ENCODE results near the gene CXCR4. TPM values are rescaled to one million over a fixed set of nuclear protein-coding genes. Genes with fewer than 3 reads are reported as not detected.
A peak's percentile ranks its signal among the peaks of the same experiment; 100 is the strongest.
"Not testable (repeated sequence)": the region's sequence is repeated elsewhere in the genome, so short reads cannot be mapped to it uniquely, and the experiment has no call there.

Gene CXCR4
- total RNA-seq, 2 experiments from 2014 or later, result 202 to 212 TPM

DNA sequence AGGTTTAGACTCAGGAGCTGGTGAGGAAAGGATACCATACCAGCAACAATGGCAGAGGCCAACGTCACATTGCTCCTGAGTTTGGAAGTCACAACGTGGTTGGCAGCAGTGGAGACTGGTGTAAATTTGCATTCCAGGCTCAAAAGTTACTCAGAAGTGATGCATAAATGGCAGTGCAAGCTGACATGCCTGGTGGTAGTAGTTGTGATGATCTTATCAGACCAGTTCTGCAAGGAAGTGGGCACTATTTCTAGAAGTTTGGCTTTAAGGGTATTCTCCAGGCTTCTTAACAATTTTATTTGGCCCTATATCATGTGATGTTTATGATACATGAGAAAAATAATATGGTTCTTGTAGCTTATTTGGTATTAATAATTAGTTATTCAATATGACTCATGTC is 37.8 kb downstream of the CXCR4 start:
- H3K36me3 Mint-ChIP-seq (ENCODE audit: low read depth), result peaks cover 11% of the 10 kb centered on the region
- H3K4me1 Mint-ChIP-seq, result peaks cover 9% of the 10 kb centered on the region
- H3K9me3 Mint-ChIP-seq, result peaks cover 13% of the 10 kb centered on the region
- DNase-seq, result no peak
- ChIA-PET CTCF (interaction anchor here (0.5 to 0.6 kb wide), 2 partner anchors 9 to 145 kb away, joined by 3 to 5 read pairs; no protein-coding TSS in a partner anchor), POLR2A (no interaction called here)
- no peaks in the 10 kb centered on the region for H3K27me3 Mint-ChIP-seq
- no peak overlapping the region for H3K27ac Mint-ChIP-seq
- H3K4me3 Mint-ChIP-seq, result no peak overlapping the region

DNA sequence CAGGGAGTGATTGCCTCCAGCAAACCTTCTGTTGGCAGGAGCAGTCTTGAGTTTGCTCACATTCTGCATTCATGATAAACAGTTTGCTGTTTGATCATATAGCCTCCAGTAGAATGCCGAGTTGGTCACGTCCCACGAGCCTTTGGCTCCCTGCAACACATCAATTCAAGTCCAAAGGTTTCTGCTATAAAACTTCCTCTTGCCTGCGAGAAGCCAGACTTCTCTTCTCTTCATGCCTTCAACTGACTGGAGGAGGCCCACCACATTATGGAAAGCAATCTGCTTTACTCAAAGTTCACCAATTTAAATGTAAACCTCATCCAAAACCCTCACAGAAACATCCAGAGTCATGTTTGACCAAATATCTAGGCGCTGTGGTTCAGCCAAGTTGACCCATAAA is 40.8 kb downstream of the CXCR4 start:
- peaks cover 9% of the 10 kb centered on the region for H3K4me1 Mint-ChIP-seq
- POLR2A ChIA-PET, result no interaction called here
- H3K27ac Mint-ChIP-seq, result no peak overlapping the region
- peaks cover 17% of the 10 kb centered on the region for H3K36me3 Mint-ChIP-seq (ENCODE audit: low read depth)
- H3K4me3 Mint-ChIP-seq, result no peak overlapping the region
- no peak for DNase-seq
- CTCF ChIA-PET, result no interaction called here
- H3K27me3 Mint-ChIP-seq, result no peaks in the 10 kb centered on the region
- H3K9me3 Mint-ChIP-seq, result peaks cover 23% of the 10 kb centered on the region

DNA sequence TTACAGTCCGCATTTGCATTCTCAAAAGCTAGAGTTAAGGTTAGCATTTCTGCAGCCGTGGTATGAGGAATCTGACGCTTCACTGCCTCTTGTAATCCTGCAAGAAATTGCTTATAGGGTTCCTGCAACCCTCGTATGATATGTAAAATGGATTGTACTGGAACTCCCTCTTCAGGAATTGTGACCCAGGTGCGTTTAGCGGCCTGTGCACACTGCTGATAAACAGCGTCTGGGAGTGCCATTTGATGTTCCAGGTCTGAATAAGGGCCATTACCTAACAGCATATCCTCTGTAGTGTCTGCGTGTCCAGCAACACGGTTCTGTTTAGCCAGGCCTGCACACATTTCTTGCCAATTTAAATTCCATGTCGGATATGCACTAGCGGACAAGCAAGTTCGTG is 42.5 kb downstream of the CXCR4 start:
- Mint-ChIP-seq H3K36me3 (ENCODE audit: low read depth) (peaks cover 27% of the 10 kb centered on the region), H3K4me3 (no peak overlapping the region), H3K4me1 (peaks cover 14% of the 10 kb centered on the region), H3K27ac (no peak overlapping the region), H3K27me3 (no peaks in the 10 kb centered on the region), H3K9me3 (peaks cover 28% of the 10 kb centered on the region)
- ChIA-PET POLR2A (no interaction called here), CTCF (interaction anchor here (1.1 kb wide), 1 partner anchor 19 kb away, joined by 3 read pairs; no protein-coding TSS in a partner anchor)
- no peak for DNase-seq

DNA sequence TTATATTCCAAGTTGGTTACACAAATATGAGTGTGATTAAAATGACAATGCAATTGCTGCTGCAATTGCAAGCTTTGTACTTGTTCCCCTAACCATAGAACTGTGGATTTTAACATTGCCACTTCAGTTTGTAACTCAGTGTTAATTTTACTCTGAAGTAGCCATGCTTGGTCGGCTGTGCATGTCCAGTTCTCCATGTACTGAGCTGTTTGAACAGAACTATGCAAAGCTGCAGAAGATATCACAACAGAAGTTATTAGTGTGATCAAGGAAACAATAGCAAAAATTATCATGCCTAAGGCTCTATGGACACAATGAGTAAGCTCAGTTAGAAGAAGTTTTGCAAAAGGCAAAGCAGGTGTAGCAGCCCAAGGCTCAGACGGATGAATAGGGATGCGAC is 45.3 kb downstream of the CXCR4 start:
- DNase-seq, result no peak
- Mint-ChIP-seq H3K27me3 (no peaks in the 10 kb centered on the region), H3K9me3 (peaks cover 20% of the 10 kb centered on the region), H3K4me3 (no peak overlapping the region), H3K36me3 (ENCODE audit: low read depth) (peaks cover 19% of the 10 kb centered on the region), H3K4me1 (peaks cover 23% of the 10 kb centered on the region), H3K27ac (no peak overlapping the region)
- POLR2A ChIA-PET, result interaction anchor here (1.0 to 1.6 kb wide), 2 partner anchors 14 to 16 kb away, joined by 3 read pairs; no protein-coding TSS in a partner anchor
- CTCF ChIA-PET, result no interaction called here

DNA sequence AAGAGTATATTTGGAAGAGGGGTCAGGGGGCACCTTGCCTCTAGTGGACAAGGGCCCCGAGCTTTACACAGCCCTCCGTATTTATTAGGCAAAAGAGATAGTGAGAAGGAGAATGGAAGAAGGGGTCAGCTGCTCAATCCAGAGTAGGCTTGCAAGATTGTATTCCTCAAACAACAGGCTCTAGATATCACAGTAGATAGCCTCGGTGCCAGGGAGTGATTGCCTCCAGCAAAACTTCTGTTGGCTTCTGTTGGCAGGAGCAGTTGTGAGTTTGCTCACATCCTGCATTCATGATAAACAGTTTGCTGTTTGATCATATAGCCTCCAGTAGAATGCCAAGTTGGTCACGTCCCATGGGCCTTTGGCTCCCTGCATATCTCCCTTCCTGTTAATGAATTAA is 46.1 kb downstream of the CXCR4 start:
- Mint-ChIP-seq H3K4me1 (peaks cover 24% of the 10 kb centered on the region), H3K9me3 (peaks cover 20% of the 10 kb centered on the region), H3K36me3 (ENCODE audit: low read depth) (peaks cover 17% of the 10 kb centered on the region)
- H3K27me3 Mint-ChIP-seq, H3K27ac Mint-ChIP-seq, DNase-seq, CTCF ChIA-PET, H3K4me3 Mint-ChIP-seq: not testable (repeated sequence)
- POLR2A ChIA-PET, result interaction anchor here (1.6 kb wide), 1 partner anchor 13 kb away, joined by 3 read pairs; no protein-coding TSS in a partner anchor

DNA sequence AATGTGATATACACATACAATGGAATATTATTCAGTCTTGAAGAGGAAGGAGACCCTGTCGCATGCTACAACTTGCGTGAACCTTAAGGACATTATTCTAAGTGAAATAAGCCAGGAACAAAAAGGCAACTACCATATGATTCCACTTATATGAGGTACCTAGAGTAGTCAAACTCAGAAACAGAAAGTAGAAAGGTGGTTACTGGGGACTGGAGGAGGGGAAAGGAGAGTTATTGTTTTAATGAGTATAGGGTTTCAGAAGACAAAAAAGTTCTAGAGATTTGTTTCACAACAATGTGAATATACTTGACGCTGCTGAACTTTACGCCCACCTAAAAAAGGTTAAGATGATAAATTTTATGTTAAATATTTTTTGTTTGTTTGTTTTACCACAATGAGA is 47.0 kb downstream of the CXCR4 start:
- Mint-ChIP-seq H3K27me3 (no peaks in the 10 kb centered on the region), H3K36me3 (ENCODE audit: low read depth) (peaks cover 17% of the 10 kb centered on the region), H3K4me3 (no peak overlapping the region), H3K9me3 (peaks cover 15% of the 10 kb centered on the region), H3K4me1 (peaks cover 28% of the 10 kb centered on the region), H3K27ac (no peak overlapping the region)
- DNase-seq, result no peak
- POLR2A ChIA-PET, result no interaction called here
- CTCF ChIA-PET, result no interaction called here

DNA sequence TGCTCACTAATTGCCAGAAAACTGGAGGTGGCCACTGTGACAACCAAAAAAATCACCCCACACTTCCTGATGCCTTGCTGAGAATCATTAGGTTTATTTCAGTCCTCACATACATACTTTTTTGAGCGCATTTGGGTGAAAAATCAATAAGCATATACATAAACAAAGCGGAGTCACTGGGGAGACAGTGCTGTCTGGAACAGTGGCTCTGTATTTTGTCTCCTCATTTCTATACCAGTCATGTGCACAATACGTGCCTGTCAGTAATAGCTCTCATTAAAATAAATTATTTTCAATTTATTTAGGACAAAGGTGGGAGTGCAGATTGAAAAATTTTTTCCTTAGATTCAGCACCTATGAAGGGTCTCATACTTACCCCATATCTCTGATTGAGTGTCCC is 48.2 kb downstream of the CXCR4 start:
- H3K4me3 Mint-ChIP-seq, result no peak overlapping the region
- peaks cover 38% of the 10 kb centered on the region for H3K4me1 Mint-ChIP-seq
- ChIA-PET CTCF (no interaction called here), POLR2A (interaction anchor here (1.7 to 3.1 kb wide), 3 partner anchors 12 to 45 kb away, joined by 4 to 32 read pairs (median 7); no protein-coding TSS in a partner anchor)
- peaks cover 17% of the 10 kb centered on the region for H3K36me3 Mint-ChIP-seq (ENCODE audit: low read depth)
- peaks cover 15% of the 10 kb centered on the region for H3K9me3 Mint-ChIP-seq
- H3K27ac Mint-ChIP-seq, result no peak overlapping the region
- no peaks in the 10 kb centered on the region for H3K27me3 Mint-ChIP-seq
- DNase-seq, result no peak

DNA sequence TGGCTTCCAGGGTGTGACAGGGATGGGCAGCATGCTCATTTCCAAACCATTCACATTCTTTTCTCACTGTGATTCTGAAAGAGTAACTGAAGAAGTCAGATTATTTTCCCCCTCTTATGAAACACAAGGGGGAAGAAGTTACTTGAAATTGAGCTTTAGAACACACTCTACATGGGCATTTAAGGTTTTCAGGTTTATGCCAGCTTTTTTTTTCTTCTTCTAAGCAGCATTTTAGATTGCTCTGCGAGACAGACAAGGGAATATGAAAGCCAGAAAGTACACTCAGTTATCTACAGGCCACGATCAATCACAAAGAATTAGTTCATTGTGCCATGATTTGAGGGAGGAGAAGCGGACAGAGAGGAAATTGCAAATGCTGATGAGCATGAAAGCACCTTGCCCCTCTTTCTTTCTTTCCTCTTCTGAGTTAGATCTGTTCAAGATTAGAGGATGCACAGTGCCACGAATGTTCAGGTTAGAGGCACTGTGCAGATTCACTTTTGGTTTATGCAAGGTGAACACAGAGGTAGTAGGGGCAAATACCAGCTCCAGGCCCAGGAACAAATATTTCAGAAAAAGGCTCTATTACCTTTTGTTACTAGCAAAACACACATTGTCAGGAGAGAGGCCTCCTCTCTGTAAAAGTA is 49.2 kb downstream of the CXCR4 start:
- no peak for DNase-seq
- Mint-ChIP-seq H3K4me1 (peaks cover 43% of the 10 kb centered on the region), H3K9me3 (peaks cover 18% of the 10 kb centered on the region), H3K4me3 (peak overlapping the region; percentile 26), H3K27me3 (no peaks in the 10 kb centered on the region), H3K27ac (peak overlapping the region; percentile 68), H3K36me3 (ENCODE audit: low read depth) (peaks cover 18% of the 10 kb centered on the region)
- ChIA-PET CTCF (interaction anchor here (0.6 to 1.2 kb wide), 2 partner anchors 10 to 154 kb away, joined by 3 read pairs; no protein-coding TSS in a partner anchor), POLR2A (interaction anchor here (1.2 to 3.1 kb wide), 7 partner anchors 11 to 355 kb away, joined by 3 to 32 read pairs (median 6); partner anchors contain the start of gene DARS1)

DNA sequence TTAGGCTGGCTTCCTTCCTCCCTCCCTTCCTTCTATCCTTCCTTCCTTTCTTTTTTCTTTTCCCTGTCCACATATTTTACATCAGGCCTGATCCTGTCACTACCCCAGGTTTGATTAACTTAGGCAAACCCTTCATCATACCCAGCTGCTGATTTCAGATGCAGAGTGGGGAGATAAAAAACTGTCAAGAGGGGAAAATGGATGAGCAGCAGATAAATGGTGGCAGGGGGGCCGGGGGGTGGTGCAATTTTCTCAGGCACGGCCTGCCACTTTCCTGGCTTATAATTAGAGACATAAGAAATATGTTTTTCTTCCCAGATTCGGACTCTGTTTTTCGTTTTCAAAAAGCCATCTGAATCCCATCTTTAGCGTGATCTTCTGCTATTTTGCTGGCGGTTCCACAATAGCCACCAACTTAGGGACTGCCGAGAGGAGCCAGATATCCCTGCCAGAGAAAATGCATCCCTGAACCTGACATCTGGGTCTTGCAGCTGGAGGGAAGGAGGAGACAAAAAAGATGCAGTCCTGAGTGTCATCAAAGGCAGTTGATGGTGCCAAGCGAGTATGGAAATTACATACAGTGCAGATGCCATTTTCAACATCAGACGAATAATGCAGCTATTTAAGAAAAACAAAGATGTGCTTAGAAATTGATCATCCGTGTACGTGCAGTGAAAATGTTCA is 49.9 kb downstream of the CXCR4 start:
- Mint-ChIP-seq H3K9me3 (peaks cover 16% of the 10 kb centered on the region), H3K4me1 (peaks cover 43% of the 10 kb centered on the region), H3K36me3 (ENCODE audit: low read depth) (peaks cover 17% of the 10 kb centered on the region), H3K4me3 (no peak overlapping the region), H3K27ac (peak overlapping the region; percentile 68), H3K27me3 (no peaks in the 10 kb centered on the region)
- POLR2A ChIA-PET, result interaction anchor here (1.0 to 3.1 kb wide), 8 partner anchors 10 to 356 kb away, joined by 3 to 32 read pairs (median 5); partner anchors contain the start of gene DARS1
- no peak for DNase-seq
- CTCF ChIA-PET, result interaction anchor here (1.2 to 1.5 kb wide), 2 partner anchors 10 to 11 kb away, joined by 3 to 5 read pairs; no protein-coding TSS in a partner anchor

DNA sequence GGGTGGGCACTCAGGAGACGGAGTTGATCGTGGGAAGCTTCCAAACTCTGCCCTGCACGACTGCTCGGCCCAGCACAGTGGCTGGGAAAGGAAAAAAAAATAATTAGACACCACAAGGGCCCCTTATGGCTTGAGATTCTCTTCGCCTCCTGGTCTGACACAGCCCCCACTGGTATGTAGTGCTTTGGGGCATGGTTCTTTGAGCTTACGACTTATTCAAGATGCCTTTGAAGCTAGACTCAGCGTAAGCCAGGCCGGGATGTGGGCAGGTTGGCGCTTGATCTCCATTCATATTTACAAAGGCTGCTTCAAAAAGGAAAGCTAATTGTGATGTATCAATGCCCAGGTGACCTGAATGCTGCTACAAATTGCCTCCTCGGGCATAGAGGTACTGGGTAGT is 50.5 kb downstream of the CXCR4 start:
- no peaks in the 10 kb centered on the region for H3K27me3 Mint-ChIP-seq
- no peak overlapping the region for H3K27ac Mint-ChIP-seq
- DNase-seq, result no peak
- no peak overlapping the region for H3K4me3 Mint-ChIP-seq
- peaks cover 13% of the 10 kb centered on the region for H3K9me3 Mint-ChIP-seq
- ChIA-PET POLR2A (interaction anchor here (1.0 to 3.1 kb wide), 5 partner anchors 10 to 85 kb away, joined by 3 to 32 read pairs (median 6); partner anchors contain the start of gene DARS1), CTCF (interaction anchor here (1.2 to 1.5 kb wide), 2 partner anchors 9 to 11 kb away, joined by 3 to 5 read pairs; no protein-coding TSS in a partner anchor)
- H3K36me3 Mint-ChIP-seq (ENCODE audit: low read depth), result peaks cover 17% of the 10 kb centered on the region
- H3K4me1 Mint-ChIP-seq, result peaks cover 43% of the 10 kb centered on the region

DNA sequence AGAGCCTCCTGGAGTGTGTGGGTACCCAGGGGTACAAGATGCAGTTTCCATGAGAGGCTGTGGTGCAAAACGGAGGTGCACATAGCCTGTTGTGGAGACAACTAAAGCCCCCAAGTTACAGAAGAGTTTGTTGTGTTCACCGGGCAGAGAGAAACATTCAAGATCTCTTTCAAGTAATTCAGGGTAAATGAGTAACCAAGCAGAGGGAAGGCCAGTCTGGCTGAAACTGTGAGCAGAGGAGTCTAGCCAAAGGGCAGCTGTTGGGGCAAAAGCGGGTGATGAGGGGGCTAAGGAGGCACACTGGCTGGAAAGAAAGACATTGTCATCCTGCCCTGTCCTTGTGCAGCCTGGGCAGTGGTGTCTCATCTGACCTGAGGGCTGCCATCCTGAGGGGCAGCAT is 52.0 kb downstream of the CXCR4 start:
- Mint-ChIP-seq H3K27me3 (no peaks in the 10 kb centered on the region), H3K4me3 (no peak overlapping the region), H3K27ac (no peak overlapping the region), H3K36me3 (ENCODE audit: low read depth) (peaks cover 17% of the 10 kb centered on the region), H3K9me3 (peaks cover 14% of the 10 kb centered on the region), H3K4me1 (peaks cover 42% of the 10 kb centered on the region)
- ChIA-PET CTCF (no interaction called here), POLR2A (interaction anchor here (1.0 kb wide), 1 partner anchor 16 kb away, joined by 4 read pairs; no protein-coding TSS in a partner anchor)
- no peak for DNase-seq

DNA sequence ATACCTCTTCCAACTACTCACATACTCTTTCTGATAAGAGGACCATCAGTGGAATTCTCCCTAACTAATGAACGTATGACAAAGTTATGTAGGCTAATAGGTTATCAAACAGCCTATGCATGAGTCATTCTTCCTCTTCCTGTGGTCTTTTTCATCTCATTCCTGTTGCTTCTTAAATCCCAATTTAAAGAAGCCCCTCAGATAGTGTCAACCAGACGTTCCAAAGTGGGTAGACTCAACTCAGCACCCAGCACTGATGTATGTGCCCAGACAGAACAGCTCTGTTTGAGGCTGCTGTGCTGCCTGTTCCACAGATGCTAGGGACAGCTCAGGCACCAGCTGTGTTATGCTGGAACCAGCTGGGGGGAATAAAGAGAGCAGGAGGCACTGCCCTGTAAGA is 52.6 kb downstream of the CXCR4 start:
- Mint-ChIP-seq H3K27me3 (no peaks in the 10 kb centered on the region), H3K27ac (no peak overlapping the region), H3K4me1 (peaks cover 40% of the 10 kb centered on the region), H3K4me3 (no peak overlapping the region), H3K9me3 (peaks cover 14% of the 10 kb centered on the region), H3K36me3 (ENCODE audit: low read depth) (peaks cover 16% of the 10 kb centered on the region)
- no peak for DNase-seq
- ChIA-PET POLR2A (interaction anchor here (1.0 kb wide), 1 partner anchor 16 kb away, joined by 4 read pairs; no protein-coding TSS in a partner anchor), CTCF (no interaction called here)

Data from activated CD4-positive, alpha-beta memory T cell treated with anti-CD3 and anti-CD28 coated beads, Interleukin-2, amount 10 ng/mL, durations not matched to agents 7 days and 5 days (primary cell).